WTC11 (cell line): Measurements from ENCODE around the gene FMNL2. TPM values are rescaled to one million over a fixed set of nuclear protein-coding genes. Genes with fewer than 3 reads are reported as not detected.

Experiments used
- ATAC-seq: fragments of 200-7000 bp; cut with Tn5 transposase; 2 replicates; pipeline ENCODE4 v1.10.0; 2021; ENCODE audit warnings: mild to moderate bottlenecking, moderate library complexity
- CTCF ChIA-PET: fragments of 300-600 bp; sonication (Branson Sonifier 250); formaldehyde crosslinking; loops from one replicate; lab custom pipeline; 2021; ENCODE audit warnings: antibody characterized with exemption; lab: Charles Lee
- POLR2A ChIA-PET: fragments of 350-600 bp; sonication (Branson Sonifier 250); formaldehyde crosslinking; loops from one replicate; lab custom pipeline; 2021; ENCODE audit warnings: antibody characterized with exemption; lab: Charles Lee
- DNase-seq: peaks from one replicate; pipeline ENCODE4 v3.0.0; 2021; ENCODE audit warnings: low spot score
- H3K27ac Mint-ChIP-seq: 2 replicates; pipeline ENCODE4 v1.8.0; 2021; ENCODE audit warnings: mixed read lengths
- H3K27me3 Mint-ChIP-seq: 2 replicates; pipeline ENCODE4 v1.8.0; 2021; ENCODE audit warnings: low read depth, mild to moderate bottlenecking, moderate library complexity, mixed read lengths
- H3K36me3 Mint-ChIP-seq: 2 replicates; pipeline ENCODE4 v1.8.0; 2021; ENCODE audit warnings: mixed read lengths
- H3K4me1 Mint-ChIP-seq: 2 replicates; pipeline ENCODE4 v1.8.0; 2022; ENCODE audit warnings: mixed read lengths
- H3K4me3 Mint-ChIP-seq: 2 replicates; pipeline ENCODE4 v1.8.0; 2021; ENCODE audit warnings: mild to moderate bottlenecking, moderate library complexity, mixed read lengths
- H3K9me3 Mint-ChIP-seq: 2 replicates; pipeline ENCODE4 v1.8.0; 2021; ENCODE audit warnings: mixed read lengths
- ELF4 ChIP-seq: sonication (generic); formaldehyde crosslinking; IDR thresholded peaks from 2 replicates; pipeline ENCODE4 v1.8.1; 2022; ENCODE audit warnings: low read depth, mild to moderate bottlenecking, moderate library complexity, missing genetic modification reagents
- FOXK1 ChIP-seq: sonication (generic); formaldehyde crosslinking; IDR thresholded peaks from 2 replicates; pipeline ENCODE4 v1.8.0; 2022; ENCODE audit warnings: mild to moderate bottlenecking, moderate library complexity, missing genetic modification reagents
- JAZF1 ChIP-seq: fragments of 250-450 bp; sonication (Bioruptor Pico); IDR thresholded peaks from 2 replicates; pipeline ENCODE4 v1.9.0; 2021; ENCODE audit warnings: moderate library complexity, mild to moderate bottlenecking, inconsistent platforms
- MYBL2 ChIP-seq: sonication (generic); formaldehyde crosslinking; IDR thresholded peaks from 2 replicates; pipeline ENCODE4 v1.8.1; 2023; ENCODE audit warnings: mild to moderate bottlenecking, moderate library complexity, missing genetic modification reagents
- NR1H2 ChIP-seq: sonication (generic); formaldehyde crosslinking; IDR thresholded peaks from 2 replicates; pipeline ENCODE4 v1.9.0; 2021; ENCODE audit warnings: mild to moderate bottlenecking, moderate library complexity, missing genetic modification reagents
- SMAD4 ChIP-seq: sonication (generic); formaldehyde crosslinking; IDR thresholded peaks from 2 replicates; pipeline ENCODE4 v1.8.0; 2022; ENCODE audit warnings: mild to moderate bottlenecking, missing genetic modification reagents
- ZNF317 ChIP-seq: sonication (generic); formaldehyde crosslinking; IDR thresholded peaks from 2 replicates; pipeline ENCODE4 v1.8.1; 2023; ENCODE audit warnings: low read depth, mild to moderate bottlenecking, moderate library complexity, missing genetic modification reagents, borderline replicate concordance
- ZNF671 ChIP-seq: fragments of 250-450 bp; sonication (Bioruptor Pico); IDR thresholded peaks from 2 replicates; pipeline ENCODE4 v1.8.0; 2021; ENCODE audit warnings: mild to moderate bottlenecking
- total RNA-seq: library from RNA; stranded (reverse); gene quantifications from 3 replicates; pipeline ENCODE4 v1.2.3, GENCODE V29; 2021
- TF ChIP-seq, protein P1 (sequence below): fragments of 250-450 bp; sonication (Bioruptor Pico); IDR thresholded peaks from 2 replicates; pipeline ENCODE4 v2.1.2; 2022; ENCODE audit warnings: mild to moderate bottlenecking, moderate library complexity
- TF ChIP-seq, protein P2 (sequence below): sonication (generic); formaldehyde crosslinking; IDR thresholded peaks from 2 replicates; pipeline ENCODE4 v1.8.1; 2023; ENCODE audit warnings: mild to moderate bottlenecking, moderate library complexity, missing genetic modification reagents
- TF ChIP-seq, protein P3 (sequence below): sonication (generic); formaldehyde crosslinking; IDR thresholded peaks from 2 replicates; pipeline ENCODE4 v1.8.0; 2022; ENCODE audit warnings: mild to moderate bottlenecking, missing genetic modification reagents
- TF ChIP-seq, protein P4 (sequence below): sonication (generic); formaldehyde crosslinking; IDR thresholded peaks from 2 replicates; pipeline ENCODE4 v1.8.0; 2022; ENCODE audit warnings: mild to moderate bottlenecking, missing genetic modification reagents
- TF ChIP-seq, protein P5 (sequence below): fragments of 250-450 bp; sonication (Bioruptor Pico); IDR thresholded peaks from 2 replicates; pipeline ENCODE4 v1.9.0; 2021; ENCODE audit warnings: mild to moderate bottlenecking
- TF ChIP-seq, protein P6 (sequence below): sonication (generic); formaldehyde crosslinking; conservative IDR thresholded peaks from 2 replicates; pipeline ENCODE4 v1.8.1; 2022; ENCODE audit warnings: mild to moderate bottlenecking, missing genetic modification reagents
- TF ChIP-seq, protein P7 (sequence below): sonication (generic); formaldehyde crosslinking; IDR thresholded peaks from 2 replicates; pipeline ENCODE4 v1.8.1; 2022; ENCODE audit warnings: mild to moderate bottlenecking, moderate library complexity, missing genetic modification reagents
- TF ChIP-seq, protein P8 (sequence below): sonication (generic); formaldehyde crosslinking; conservative IDR thresholded peaks from 2 replicates; pipeline ENCODE4 v1.8.1; 2023; ENCODE audit warnings: mild to moderate bottlenecking, low read depth, missing genetic modification reagents, moderate library complexity

Gene FMNL2
- total RNA-seq, 1 experiment from 2014 or later: 43.0 TPM

DNA sequence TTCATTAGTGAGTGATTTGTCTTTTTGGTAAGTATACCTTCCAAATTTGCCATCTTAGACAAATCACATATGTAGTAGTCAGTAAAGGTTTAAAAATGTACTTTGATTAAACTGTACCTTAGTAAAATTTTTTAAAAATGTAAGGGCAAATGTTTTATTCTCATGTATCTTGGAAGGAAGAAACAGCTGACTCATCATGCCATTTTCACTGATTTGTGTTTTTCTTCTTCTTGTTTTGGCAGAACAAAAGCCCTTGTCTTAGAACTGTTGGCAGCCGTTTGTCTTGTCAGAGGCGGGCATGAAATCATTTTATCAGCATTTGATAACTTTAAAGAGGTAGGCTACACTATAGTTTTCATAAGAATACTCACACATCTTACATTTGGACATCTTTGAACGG is 245.7 kb downstream of the FMNL2 start:
- no peaks in the 10 kb centered on the region for H3K4me1 Mint-ChIP-seq
- CTCF ChIA-PET: no interaction called here
- H3K27ac Mint-ChIP-seq: peak overlapping the region; percentile 46

DNA sequence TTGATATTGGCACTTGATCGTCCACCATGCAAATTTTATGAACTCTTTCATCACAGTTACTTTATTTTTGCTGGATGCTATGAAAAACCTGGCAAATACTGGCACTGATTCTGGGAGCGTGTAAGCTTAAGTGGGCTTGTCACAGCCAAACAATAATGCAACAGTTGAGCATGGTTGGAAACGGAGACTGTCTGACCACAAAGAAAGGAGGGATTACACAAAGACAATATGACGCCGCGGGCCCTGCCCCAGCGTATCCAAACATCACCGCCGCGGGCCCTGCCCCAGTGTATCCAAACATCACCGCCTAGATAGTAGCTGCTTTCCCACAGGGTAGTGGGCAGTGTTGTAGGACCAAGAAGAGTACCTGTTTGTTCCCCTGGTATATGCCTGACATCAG is 246.4 kb downstream of the FMNL2 start:
- no peaks in the 10 kb centered on the region for H3K9me3 Mint-ChIP-seq
- POLR2A ChIA-PET: no interaction called here
- H3K4me1 Mint-ChIP-seq: no peaks in the 10 kb centered on the region
- no peak for ATAC-seq
- DNase-seq: no peak
- H3K27ac Mint-ChIP-seq: no peak overlapping the region
- CTCF ChIA-PET: no interaction called here
- H3K36me3 Mint-ChIP-seq: peaks cover 8% of the 10 kb centered on the region; the same call in 1 of the 2 replicates
- TF ChIP-seq ELF4: no peak
- H3K27me3 Mint-ChIP-seq: no peaks in the 10 kb centered on the region
- no peak overlapping the region for H3K4me3 Mint-ChIP-seq

More for the DNA sequence above, 245.7 kb downstream of the FMNL2 start:
- no peaks in the 10 kb centered on the region for H3K27me3 Mint-ChIP-seq
- H3K36me3 Mint-ChIP-seq: peaks cover 8% of the 10 kb centered on the region; the same call in 1 of the 2 replicates
- DNase-seq: no peak
- no peak overlapping the region for H3K4me3 Mint-ChIP-seq
- TF ChIP-seq, protein P1, sequence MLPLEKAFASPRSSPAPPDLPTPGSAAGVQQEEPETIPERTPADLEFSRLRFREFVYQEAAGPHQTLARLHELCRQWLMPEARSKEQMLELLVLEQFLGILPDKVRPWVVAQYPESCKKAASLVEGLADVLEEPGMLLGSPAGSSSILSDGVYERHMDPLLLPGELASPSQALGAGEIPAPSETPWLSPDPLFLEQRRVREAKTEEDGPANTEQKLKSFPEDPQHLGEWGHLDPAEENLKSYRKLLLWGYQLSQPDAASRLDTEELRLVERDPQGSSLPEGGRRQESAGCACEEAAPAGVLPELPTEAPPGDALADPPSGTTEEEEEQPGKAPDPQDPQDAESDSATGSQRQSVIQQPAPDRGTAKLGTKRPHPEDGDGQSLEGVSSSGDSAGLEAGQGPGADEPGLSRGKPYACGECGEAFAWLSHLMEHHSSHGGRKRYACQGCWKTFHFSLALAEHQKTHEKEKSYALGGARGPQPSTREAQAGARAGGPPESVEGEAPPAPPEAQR (CRISPR knock-in tag): no peak
- no peak for TF ChIP-seq FOXK1 (CRISPR knock-in tag)
- TF ChIP-seq JAZF1: no peak
- TF ChIP-seq, protein P2, sequence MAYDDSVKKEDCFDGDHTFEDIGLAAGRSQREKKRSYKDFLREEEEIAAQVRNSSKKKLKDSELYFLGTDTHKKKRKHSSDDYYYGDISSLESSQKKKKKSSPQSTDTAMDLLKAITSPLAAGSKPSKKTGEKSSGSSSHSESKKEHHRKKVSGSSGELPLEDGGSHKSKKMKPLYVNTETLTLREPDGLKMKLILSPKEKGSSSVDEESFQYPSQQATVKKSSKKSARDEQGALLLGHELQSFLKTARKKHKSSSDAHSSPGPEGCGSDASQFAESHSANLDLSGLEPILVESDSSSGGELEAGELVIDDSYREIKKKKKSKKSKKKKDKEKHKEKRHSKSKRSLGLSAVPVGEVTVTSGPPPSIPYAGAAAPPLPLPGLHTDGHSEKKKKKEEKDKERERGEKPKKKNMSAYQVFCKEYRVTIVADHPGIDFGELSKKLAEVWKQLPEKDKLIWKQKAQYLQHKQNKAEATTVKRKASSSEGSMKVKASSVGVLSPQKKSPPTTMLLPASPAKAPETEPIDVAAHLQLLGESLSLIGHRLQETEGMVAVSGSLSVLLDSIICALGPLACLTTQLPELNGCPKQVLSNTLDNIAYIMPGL (CRISPR knock-in tag): no peak
- TF ChIP-seq, protein P3, sequence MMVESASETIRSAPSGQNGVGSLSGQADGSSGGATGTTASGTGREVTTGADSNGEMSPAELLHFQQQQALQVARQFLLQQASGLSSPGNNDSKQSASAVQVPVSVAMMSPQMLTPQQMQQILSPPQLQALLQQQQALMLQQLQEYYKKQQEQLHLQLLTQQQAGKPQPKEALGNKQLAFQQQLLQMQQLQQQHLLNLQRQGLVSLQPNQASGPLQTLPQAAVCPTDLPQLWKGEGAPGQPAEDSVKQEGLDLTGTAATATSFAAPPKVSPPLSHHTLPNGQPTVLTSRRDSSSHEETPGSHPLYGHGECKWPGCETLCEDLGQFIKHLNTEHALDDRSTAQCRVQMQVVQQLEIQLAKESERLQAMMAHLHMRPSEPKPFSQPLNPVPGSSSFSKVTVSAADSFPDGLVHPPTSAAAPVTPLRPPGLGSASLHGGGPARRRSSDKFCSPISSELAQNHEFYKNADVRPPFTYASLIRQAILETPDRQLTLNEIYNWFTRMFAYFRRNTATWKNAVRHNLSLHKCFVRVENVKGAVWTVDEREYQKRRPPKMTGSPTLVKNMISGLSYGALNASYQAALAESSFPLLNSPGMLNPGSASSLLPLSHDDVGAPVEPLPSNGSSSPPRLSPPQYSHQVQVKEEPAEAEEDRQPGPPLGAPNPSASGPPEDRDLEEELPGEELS (CRISPR knock-in tag): no peak
- TF ChIP-seq MYBL2 (CRISPR knock-in tag): no peak
- TF ChIP-seq, protein P4, sequence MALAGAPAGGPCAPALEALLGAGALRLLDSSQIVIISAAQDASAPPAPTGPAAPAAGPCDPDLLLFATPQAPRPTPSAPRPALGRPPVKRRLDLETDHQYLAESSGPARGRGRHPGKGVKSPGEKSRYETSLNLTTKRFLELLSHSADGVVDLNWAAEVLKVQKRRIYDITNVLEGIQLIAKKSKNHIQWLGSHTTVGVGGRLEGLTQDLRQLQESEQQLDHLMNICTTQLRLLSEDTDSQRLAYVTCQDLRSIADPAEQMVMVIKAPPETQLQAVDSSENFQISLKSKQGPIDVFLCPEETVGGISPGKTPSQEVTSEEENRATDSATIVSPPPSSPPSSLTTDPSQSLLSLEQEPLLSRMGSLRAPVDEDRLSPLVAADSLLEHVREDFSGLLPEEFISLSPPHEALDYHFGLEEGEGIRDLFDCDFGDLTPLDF (CRISPR knock-in tag): no peak
- no peak for ATAC-seq
- POLR2A ChIA-PET: no interaction called here
- no peaks in the 10 kb centered on the region for H3K9me3 Mint-ChIP-seq

DNA sequence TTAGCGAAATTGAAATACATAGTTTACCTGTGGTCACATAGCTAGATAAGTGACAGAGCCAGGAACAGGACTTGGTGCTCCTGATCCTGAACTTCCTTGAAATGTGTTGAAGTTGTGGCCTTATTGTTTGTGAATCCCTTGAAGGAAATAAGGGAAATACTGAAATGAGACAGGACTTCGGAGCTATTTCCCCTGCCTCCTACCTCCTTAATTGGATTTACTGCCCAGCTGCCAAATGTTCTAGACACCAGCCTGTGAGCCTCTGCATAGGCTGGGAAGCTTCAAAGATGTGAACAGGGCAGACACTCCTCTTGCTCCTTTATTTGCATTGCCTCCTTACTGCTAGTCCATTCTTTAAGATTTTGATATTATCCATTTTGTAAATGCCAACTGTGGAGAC is 247.1 kb downstream of the FMNL2 start:
- no peaks in the 10 kb centered on the region for H3K27me3 Mint-ChIP-seq
- no peak overlapping the region for H3K27ac Mint-ChIP-seq
- peaks cover 8% of the 10 kb centered on the region; the same call in 1 of the 2 replicates for H3K36me3 Mint-ChIP-seq
- H3K4me1 Mint-ChIP-seq: no peaks in the 10 kb centered on the region
- ATAC-seq (no peak), DNase-seq (no peak)
- ChIA-PET POLR2A (no interaction called here), CTCF (no interaction called here)
- no peak overlapping the region for H3K4me3 Mint-ChIP-seq
- H3K9me3 Mint-ChIP-seq: no peaks in the 10 kb centered on the region
- TF ChIP-seq SMAD4 (CRISPR knock-in tag): no peak

DNA sequence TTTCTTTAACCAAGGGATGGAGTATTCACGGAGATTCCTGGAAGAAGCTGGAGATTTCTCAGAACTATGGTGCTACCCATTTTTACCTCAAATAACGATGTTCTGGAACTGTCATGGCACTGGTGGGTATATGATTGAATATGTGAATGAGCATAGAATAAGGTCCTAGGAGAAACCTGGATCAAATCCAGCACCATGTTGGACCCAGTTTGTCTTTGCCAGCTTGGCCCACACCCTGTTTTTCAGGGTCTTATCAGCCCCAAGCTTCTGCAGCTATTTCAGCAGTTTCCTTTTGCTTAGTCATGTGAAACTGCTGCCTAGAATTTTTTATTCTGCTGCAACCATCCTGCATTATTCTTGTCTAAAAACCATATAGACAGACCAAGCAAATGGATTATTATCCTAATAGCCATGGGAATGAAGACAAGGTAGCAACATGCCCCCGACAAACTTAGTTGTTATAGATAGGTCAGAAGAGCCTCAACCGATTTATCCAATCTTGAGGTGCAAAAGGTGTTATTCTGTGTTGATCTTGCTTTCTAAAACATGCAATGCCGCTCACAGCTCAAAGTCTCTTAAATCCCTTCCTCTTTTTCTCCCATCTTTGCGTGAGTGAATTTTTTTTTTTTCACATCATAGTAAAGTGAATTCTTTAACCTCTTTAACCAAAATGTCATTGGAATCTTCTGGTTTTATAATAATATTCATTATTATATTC is 248.7 kb downstream of the FMNL2 start:
- POLR2A ChIA-PET: no interaction called here
- H3K27me3 Mint-ChIP-seq: no peaks in the 10 kb centered on the region
- no peak for DNase-seq
- H3K36me3 Mint-ChIP-seq: peaks cover 8% of the 10 kb centered on the region; the same call in 1 of the 2 replicates
- no peak for ATAC-seq
- no peaks in the 10 kb centered on the region for H3K9me3 Mint-ChIP-seq
- no peak overlapping the region for H3K4me3 Mint-ChIP-seq
- H3K27ac Mint-ChIP-seq: no peak overlapping the region
- CTCF ChIA-PET: no interaction called here
- H3K4me1 Mint-ChIP-seq: no peaks in the 10 kb centered on the region
- no peak for TF ChIP-seq ZNF317 (CRISPR knock-in tag)
- no peak for TF ChIP-seq NR1H2 (CRISPR knock-in tag)
- TF ChIP-seq MYBL2 (CRISPR knock-in tag): no peak
- TF ChIP-seq, protein P5, sequence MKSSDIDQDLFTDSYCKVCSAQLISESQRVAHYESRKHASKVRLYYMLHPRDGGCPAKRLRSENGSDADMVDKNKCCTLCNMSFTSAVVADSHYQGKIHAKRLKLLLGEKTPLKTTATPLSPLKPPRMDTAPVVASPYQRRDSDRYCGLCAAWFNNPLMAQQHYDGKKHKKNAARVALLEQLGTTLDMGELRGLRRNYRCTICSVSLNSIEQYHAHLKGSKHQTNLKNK: no peak
- TF ChIP-seq, protein P6, sequence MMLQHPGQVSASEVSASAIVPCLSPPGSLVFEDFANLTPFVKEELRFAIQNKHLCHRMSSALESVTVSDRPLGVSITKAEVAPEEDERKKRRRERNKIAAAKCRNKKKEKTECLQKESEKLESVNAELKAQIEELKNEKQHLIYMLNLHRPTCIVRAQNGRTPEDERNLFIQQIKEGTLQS: no peak
- TF ChIP-seq, protein P7, sequence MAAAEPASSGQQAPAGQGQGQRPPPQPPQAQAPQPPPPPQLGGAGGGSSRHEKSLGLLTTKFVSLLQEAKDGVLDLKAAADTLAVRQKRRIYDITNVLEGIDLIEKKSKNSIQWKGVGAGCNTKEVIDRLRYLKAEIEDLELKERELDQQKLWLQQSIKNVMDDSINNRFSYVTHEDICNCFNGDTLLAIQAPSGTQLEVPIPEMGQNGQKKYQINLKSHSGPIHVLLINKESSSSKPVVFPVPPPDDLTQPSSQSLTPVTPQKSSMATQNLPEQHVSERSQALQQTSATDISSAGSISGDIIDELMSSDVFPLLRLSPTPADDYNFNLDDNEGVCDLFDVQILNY (CRISPR knock-in tag): no peak
- no peak for TF ChIP-seq ZNF671 (CRISPR knock-in tag)
- TF ChIP-seq, protein P8, sequence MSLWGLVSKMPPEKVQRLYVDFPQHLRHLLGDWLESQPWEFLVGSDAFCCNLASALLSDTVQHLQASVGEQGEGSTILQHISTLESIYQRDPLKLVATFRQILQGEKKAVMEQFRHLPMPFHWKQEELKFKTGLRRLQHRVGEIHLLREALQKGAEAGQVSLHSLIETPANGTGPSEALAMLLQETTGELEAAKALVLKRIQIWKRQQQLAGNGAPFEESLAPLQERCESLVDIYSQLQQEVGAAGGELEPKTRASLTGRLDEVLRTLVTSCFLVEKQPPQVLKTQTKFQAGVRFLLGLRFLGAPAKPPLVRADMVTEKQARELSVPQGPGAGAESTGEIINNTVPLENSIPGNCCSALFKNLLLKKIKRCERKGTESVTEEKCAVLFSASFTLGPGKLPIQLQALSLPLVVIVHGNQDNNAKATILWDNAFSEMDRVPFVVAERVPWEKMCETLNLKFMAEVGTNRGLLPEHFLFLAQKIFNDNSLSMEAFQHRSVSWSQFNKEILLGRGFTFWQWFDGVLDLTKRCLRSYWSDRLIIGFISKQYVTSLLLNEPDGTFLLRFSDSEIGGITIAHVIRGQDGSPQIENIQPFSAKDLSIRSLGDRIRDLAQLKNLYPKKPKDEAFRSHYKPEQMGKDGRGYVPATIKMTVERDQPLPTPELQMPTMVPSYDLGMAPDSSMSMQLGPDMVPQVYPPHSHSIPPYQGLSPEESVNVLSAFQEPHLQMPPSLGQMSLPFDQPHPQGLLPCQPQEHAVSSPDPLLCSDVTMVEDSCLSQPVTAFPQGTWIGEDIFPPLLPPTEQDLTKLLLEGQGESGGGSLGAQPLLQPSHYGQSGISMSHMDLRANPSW: no peak
